GM12874 (cell line): Measurements from ENCODE around the gene SLF2.
A peak's percentile ranks its signal among the peaks of the same experiment; 100 is the strongest.

Experiments used
- TF ChIP-seq, protein P1 (sequence below): IDR thresholded peaks from 2 replicates; pipeline ENCODE4 v1.5.1; 2011; ENCODE audit warnings: low read depth, mild to moderate bottlenecking, control low read depth, low read length, moderate library complexity; ENCODE audit not compliant: insufficient read depth

Gene SLF2

DNA sequence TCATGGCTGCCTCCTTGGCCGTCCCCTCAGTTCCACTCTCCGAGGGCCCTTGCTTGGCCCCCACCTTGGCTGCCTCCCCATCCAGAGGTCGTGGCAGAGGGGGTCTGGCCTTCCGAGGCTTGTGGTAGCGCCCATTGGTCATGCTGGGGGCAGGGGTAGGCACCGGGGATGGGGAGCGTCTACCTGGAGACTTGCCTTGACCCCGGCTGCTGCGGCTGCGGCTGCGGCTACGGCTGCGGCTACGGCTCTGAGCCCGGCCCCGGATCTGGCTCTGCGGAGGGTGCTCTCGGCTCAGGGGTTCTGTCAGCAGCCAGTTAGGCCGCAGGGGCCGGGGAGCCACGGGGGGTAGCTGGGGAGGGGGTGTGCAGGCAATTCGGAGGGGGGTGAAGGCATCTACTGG is 97.6 kb downstream of the SLF2 start:
- TF ChIP-seq, protein P1, sequence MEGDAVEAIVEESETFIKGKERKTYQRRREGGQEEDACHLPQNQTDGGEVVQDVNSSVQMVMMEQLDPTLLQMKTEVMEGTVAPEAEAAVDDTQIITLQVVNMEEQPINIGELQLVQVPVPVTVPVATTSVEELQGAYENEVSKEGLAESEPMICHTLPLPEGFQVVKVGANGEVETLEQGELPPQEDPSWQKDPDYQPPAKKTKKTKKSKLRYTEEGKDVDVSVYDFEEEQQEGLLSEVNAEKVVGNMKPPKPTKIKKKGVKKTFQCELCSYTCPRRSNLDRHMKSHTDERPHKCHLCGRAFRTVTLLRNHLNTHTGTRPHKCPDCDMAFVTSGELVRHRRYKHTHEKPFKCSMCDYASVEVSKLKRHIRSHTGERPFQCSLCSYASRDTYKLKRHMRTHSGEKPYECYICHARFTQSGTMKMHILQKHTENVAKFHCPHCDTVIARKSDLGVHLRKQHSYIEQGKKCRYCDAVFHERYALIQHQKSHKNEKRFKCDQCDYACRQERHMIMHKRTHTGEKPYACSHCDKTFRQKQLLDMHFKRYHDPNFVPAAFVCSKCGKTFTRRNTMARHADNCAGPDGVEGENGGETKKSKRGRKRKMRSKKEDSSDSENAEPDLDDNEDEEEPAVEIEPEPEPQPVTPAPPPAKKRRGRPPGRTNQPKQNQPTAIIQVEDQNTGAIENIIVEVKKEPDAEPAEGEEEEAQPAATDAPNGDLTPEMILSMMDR = no peak

DNA sequence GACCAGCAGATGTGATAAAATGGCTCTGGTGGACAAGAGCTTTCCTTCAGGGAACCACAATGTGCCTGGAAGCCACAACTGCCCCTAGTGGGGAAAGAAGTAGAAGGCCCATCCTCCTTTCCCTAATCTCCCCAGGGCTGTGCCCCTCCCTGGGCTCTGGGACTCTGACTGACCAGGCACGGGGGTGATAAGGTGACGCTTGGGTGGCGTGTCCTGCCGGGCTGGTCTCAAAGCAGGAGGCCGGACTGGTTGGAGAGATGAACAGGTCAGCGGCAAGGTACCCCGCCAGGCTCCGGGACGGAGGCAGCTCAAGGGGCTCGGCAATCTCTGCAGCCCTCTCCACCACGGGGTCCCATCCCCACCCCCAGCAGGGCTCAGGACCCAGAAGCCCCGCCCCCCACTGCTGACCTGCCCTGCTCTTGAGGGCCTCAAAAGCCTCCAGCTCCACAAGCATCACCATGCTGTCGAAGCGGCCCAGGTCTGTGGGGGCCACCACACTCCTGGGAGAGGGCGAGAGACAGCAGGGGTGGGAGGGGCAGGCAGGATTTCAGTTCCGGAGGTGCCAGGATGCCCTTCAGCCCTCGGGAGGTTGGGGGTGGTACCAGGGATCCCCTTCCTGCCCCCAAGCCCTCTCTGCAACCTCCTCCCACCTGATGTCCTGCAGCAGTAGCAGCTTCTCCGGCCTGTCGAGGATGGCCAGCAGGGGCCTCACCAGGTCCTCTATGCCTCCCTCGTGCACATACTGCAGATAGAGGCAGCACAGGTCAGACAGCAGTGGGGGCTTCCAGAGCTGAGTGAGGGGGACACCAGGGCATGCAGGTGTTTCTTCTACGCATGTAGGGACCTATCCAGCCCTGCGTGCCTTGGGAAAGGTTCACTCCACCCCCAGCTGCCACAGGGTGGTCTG is 99.0 kb downstream of the SLF2 start:
- TF ChIP-seq, protein P1 = 0 out of 2 replicates have a peak, but pooled peaks have one; percentile 1

DNA sequence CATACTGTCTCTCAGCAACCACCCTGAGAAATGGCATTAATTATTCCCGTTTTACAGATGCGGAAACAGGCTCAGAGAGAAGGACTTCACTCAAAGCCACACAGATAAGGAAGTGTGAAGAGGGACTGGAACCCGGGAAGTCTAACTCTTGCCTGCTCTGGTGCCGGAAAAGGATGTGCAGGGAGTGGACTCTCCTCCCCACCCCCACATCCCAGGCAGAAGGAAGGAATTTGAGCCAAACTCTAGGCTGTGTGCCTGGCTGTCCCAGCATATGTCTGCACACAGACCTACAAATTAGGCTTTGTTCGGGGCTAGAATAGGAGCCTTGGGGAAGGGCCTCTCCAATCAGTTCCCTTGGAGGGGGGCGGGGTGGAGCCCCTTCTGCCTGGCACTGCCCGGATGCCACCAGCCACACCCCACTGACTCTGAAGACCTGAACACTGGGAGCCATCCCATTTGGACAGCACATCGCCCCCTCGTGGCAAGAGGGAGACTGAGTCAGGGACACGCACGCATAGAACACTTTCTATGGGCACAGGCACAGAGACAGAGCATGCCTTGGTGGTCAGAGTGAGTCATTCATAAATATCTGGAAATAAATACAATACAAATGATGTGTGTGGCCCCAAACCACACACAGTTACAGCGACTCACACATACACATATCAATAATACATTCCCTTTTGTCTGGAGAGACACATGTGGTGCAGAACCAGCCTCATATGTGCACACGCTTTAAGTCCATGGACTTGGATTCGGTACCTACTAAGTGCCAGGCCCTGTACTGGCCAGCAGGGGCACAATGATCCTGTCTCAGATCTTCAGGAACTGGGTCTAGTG is 100.0 kb downstream of the SLF2 start:
- TF ChIP-seq, protein P1 = peak; percentile 81

DNA sequence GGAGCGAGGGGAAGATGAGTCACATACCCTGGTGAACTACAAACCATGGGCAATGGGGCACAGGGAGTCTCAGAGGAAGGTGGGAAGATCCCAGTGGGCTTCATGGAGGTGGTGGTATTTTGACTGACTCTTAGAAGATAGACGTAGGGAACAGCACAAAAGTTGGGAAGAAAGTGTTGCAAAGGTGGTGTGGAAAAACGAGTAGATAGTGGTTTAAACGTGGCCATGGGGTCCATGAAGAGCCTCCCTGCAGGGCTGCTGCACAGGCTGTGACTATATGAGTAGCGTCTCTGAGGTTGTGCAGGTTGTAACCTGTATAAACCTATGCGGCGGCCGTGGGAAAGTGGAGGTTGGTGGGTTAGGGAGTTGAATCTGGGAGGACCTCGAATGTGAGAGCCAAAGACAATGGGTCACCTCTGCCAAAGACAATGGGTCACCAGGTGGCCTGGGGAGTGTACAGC is 100.6 kb downstream of the SLF2 start:
- TF ChIP-seq, protein P1 = no peak

DNA sequence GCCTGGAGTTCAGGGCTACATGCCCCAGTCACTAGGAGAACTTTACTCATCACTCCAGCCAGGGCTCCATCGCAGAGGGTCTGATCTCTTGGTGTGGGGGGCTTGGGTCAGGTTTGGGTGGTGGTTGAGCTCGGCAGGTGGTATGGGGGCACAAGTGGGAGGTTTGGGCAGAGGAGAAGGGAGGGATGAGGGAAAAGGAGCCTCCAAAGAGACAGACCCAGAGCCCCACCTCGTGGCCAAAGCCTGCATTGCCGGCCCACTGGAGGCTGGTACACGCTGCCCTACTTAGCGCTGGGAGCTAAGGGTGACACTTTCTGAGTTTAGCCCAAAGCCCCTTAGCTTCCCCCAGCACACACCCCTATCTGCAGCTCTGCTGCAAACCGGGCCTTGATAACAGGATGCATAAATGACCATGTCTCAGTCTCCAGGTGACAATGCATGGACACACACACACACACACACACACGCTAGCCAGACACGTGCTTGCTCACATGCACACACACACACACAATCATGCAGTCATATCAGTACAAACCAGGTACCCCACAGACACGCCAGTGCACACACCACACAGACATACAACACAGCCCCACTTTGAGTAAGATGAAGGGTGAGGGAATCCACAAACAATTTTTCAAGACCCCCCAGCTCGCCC is 101.6 kb downstream of the SLF2 start:
- TF ChIP-seq, protein P1 = peak; percentile 98
